Measurements from ENCODE around the gene ZNF160. TPM values are rescaled to one million over a fixed set of nuclear protein-coding genes. Genes with fewer than 3 reads are reported as not detected.
"Not testable (repeated sequence)": the region's sequence is repeated elsewhere in the genome, so short reads cannot be mapped to it uniquely, and the experiment has no call there.

ZNF160 gene
- total RNA-seq, 1 donor from 2014 or later, result 30.2 TPM

DNA sequence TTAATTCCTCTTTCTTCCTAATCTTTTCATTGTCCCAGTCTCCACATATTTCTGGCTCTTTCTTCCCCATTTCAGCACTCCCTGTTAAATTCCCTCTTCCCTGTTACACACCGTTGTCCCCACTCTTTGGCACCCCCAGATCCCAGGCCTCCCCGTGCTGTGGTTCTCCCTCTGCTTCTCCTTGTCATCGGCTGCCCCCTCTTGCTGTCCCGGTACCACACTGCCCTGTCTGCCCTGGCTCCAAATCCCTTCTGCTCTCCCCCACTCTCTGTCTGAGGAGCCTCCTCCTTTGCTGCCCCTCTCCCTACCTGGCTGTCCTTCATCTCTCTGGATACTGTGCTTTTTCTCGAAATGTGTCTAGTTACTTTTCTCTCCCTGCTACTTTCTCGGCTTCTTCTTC lies 28.5 kb upstream of the ZNF160 start:
- H3K9ac ChIP-seq (ENCODE audit: low read length), result peak overlapping the region; percentile 46
- H3K9me3 Mint-ChIP-seq (ENCODE audit: unreplicated experiment), result peaks cover 8% of the 10 kb centered on the region
- peak overlapping the region; percentile 83 for H3K4me2 ChIP-seq (ENCODE audit: low read length)
- no peak overlapping the region for H3K27ac Mint-ChIP-seq (ENCODE audit: unreplicated experiment)
- H3K27ac ChIP-seq (ENCODE audit: low read depth, low read length), result no peak overlapping the region
- no peaks in the 10 kb centered on the region for H3K36me3 ChIP-seq (ENCODE audit: insufficient read depth, low read length)
- H3K27me3 ChIP-seq (ENCODE audit: insufficient read depth, low read length), result no peaks in the 10 kb centered on the region
- H3K36me3 Mint-ChIP-seq (ENCODE audit: low read depth, unreplicated experiment), result peaks cover 8% of the 10 kb centered on the region
- DNase-seq (ENCODE audit: low read depth) (no peak), FAIRE-seq (no peak)
- no peaks in the 10 kb centered on the region for H3K4me1 ChIP-seq (ENCODE audit: insufficient read depth, low read length)
- TF ChIP-seq EZH2 (IDR thresholded peaks at IDR 0.05; ENCODE audit: insufficient read depth, low read length), result no peak
- TF ChIP-seq, protein P1, sequence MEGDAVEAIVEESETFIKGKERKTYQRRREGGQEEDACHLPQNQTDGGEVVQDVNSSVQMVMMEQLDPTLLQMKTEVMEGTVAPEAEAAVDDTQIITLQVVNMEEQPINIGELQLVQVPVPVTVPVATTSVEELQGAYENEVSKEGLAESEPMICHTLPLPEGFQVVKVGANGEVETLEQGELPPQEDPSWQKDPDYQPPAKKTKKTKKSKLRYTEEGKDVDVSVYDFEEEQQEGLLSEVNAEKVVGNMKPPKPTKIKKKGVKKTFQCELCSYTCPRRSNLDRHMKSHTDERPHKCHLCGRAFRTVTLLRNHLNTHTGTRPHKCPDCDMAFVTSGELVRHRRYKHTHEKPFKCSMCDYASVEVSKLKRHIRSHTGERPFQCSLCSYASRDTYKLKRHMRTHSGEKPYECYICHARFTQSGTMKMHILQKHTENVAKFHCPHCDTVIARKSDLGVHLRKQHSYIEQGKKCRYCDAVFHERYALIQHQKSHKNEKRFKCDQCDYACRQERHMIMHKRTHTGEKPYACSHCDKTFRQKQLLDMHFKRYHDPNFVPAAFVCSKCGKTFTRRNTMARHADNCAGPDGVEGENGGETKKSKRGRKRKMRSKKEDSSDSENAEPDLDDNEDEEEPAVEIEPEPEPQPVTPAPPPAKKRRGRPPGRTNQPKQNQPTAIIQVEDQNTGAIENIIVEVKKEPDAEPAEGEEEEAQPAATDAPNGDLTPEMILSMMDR (IDR thresholded peaks at IDR 0.05; ENCODE audit: insufficient read depth, low read depth, low read length), result no peak
- H3K9me3 ChIP-seq (ENCODE audit: insufficient read depth, low read depth, low read length), result no peaks in the 10 kb centered on the region
- peaks cover 9% of the 10 kb centered on the region for H3K4me1 Mint-ChIP-seq (ENCODE audit: low read depth, unreplicated experiment)
- H3K4me3 Mint-ChIP-seq (ENCODE audit: unreplicated experiment), result peak overlapping the region; percentile 90
- H2AFZ ChIP-seq (ENCODE audit: low read depth, low read length), result peak overlapping the region; percentile 79
- H3K27me3 Mint-ChIP-seq (ENCODE audit: low read depth, unreplicated experiment), result no peaks in the 10 kb centered on the region
- H4K20me1 ChIP-seq (ENCODE audit: insufficient read depth, low read length), result no peaks in the 10 kb centered on the region
- H3K4me3 ChIP-seq (ENCODE audit: insufficient read depth, low read depth, low read length), result peak overlapping the region; percentile 58
- no peaks in the 10 kb centered on the region for H3K79me2 ChIP-seq (ENCODE audit: insufficient read depth, low read length)

GRCh38 chr19:53131085-53131590 lies 27.9 kb upstream of the ZNF160 start:
- H3K79me2 ChIP-seq (ENCODE audit: insufficient read depth, low read length), result no peaks in the 10 kb centered on the region
- H3K4me1 Mint-ChIP-seq (ENCODE audit: low read depth, unreplicated experiment), result peaks cover 9% of the 10 kb centered on the region
- no peak overlapping the region for H3K4me3 ChIP-seq (ENCODE audit: insufficient read depth, low read depth, low read length)
- no peak overlapping the region for H3K9ac ChIP-seq (ENCODE audit: low read length)
- H3K9me3 ChIP-seq (ENCODE audit: insufficient read depth, low read depth, low read length), result no peaks in the 10 kb centered on the region
- no peak for FAIRE-seq
- H3K36me3 Mint-ChIP-seq (ENCODE audit: low read depth, unreplicated experiment), result peaks cover 7% of the 10 kb centered on the region
- no peak for DNase-seq (ENCODE audit: low read depth)
- H3K27me3 ChIP-seq (ENCODE audit: insufficient read depth, low read length), result no peaks in the 10 kb centered on the region
- peaks cover 8% of the 10 kb centered on the region for H3K9me3 Mint-ChIP-seq (ENCODE audit: unreplicated experiment)
- peak overlapping the region; percentile 90 for H3K4me3 Mint-ChIP-seq (ENCODE audit: unreplicated experiment)
- no peak overlapping the region for H3K27ac Mint-ChIP-seq (ENCODE audit: unreplicated experiment)
- no peaks in the 10 kb centered on the region for H4K20me1 ChIP-seq (ENCODE audit: insufficient read depth, low read length)
- no peak overlapping the region for H3K4me2 ChIP-seq (ENCODE audit: low read length)
- H3K27ac ChIP-seq (ENCODE audit: low read depth, low read length), result no peak overlapping the region
- no peak overlapping the region for H2AFZ ChIP-seq (ENCODE audit: low read depth, low read length)
- no peaks in the 10 kb centered on the region for H3K36me3 ChIP-seq (ENCODE audit: insufficient read depth, low read length)
- H3K4me1 ChIP-seq (ENCODE audit: insufficient read depth, low read length), result no peaks in the 10 kb centered on the region
- no peaks in the 10 kb centered on the region for H3K27me3 Mint-ChIP-seq (ENCODE audit: low read depth, unreplicated experiment)
- no peak for TF ChIP-seq EZH2 (IDR thresholded peaks at IDR 0.05; ENCODE audit: insufficient read depth, low read length)
- TF ChIP-seq, protein P1 (IDR thresholded peaks at IDR 0.05; ENCODE audit: insufficient read depth, low read depth, low read length), result no peak

DNA sequence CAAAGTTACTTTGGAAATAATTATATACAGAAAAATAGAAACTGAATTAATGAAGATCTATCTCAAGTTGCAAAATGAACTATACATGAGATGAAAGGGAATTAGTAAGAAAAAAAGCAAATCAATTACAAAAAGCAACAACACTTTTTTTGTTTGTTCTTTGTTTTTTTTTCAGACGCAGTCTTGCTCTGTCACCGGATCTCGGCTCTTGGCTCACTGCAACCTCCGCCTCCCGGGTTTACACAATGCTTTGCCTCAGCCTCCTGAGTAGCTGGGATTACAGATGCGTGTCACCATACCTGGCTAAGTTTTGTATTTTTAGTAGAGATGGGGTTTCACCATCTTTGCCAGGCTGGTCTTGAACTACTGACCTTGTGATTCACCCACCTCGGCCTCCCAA lies 27.3 kb upstream of the ZNF160 start:
- Mint-ChIP-seq H3K36me3 (ENCODE audit: low read depth, unreplicated experiment) (peaks cover 10% of the 10 kb centered on the region), H3K4me3 (ENCODE audit: unreplicated experiment) (no peak overlapping the region), H3K4me1 (ENCODE audit: low read depth, unreplicated experiment) (peaks cover 9% of the 10 kb centered on the region), H3K27me3 (ENCODE audit: low read depth, unreplicated experiment) (no peaks in the 10 kb centered on the region), H3K9me3 (ENCODE audit: unreplicated experiment) (peaks cover 8% of the 10 kb centered on the region), H3K27ac (ENCODE audit: unreplicated experiment) (no peak overlapping the region)
- no peak for TF ChIP-seq EZH2 (IDR thresholded peaks at IDR 0.05; ENCODE audit: insufficient read depth, low read length)
- no peaks in the 10 kb centered on the region for H3K79me2 ChIP-seq (ENCODE audit: insufficient read depth, low read length)
- no peaks in the 10 kb centered on the region for H3K4me1 ChIP-seq (ENCODE audit: insufficient read depth, low read length)
- H2AFZ ChIP-seq (ENCODE audit: low read depth, low read length), result no peak overlapping the region
- H3K36me3 ChIP-seq (ENCODE audit: insufficient read depth, low read length), result no peaks in the 10 kb centered on the region
- no peaks in the 10 kb centered on the region for H3K27me3 ChIP-seq (ENCODE audit: insufficient read depth, low read length)
- no peak overlapping the region for H3K4me2 ChIP-seq (ENCODE audit: low read length)
- DNase-seq (ENCODE audit: low read depth), result no peak
- no peak overlapping the region for H3K9ac ChIP-seq (ENCODE audit: low read length)
- no peak overlapping the region for H3K27ac ChIP-seq (ENCODE audit: low read depth, low read length)
- H3K9me3 ChIP-seq (ENCODE audit: insufficient read depth, low read depth, low read length), result no peaks in the 10 kb centered on the region
- H3K4me3 ChIP-seq (ENCODE audit: insufficient read depth, low read depth, low read length), result no peak overlapping the region
- FAIRE-seq, result no peak
- no peaks in the 10 kb centered on the region for H4K20me1 ChIP-seq (ENCODE audit: insufficient read depth, low read length)

GRCh38 chr19:53126733-53127526 lies 23.7 kb upstream of the ZNF160 start:
- not testable (repeated sequence) for H2AFZ ChIP-seq (ENCODE audit: low read depth, low read length); H3K27me3 ChIP-seq (ENCODE audit: insufficient read depth, low read length); H3K27ac ChIP-seq (ENCODE audit: low read depth, low read length); H3K79me2 ChIP-seq (ENCODE audit: insufficient read depth, low read length); H3K9ac ChIP-seq (ENCODE audit: low read length); H4K20me1 ChIP-seq (ENCODE audit: insufficient read depth, low read length); H3K4me3 Mint-ChIP-seq (ENCODE audit: unreplicated experiment); H3K4me3 ChIP-seq (ENCODE audit: insufficient read depth, low read depth, low read length); H3K4me1 Mint-ChIP-seq (ENCODE audit: low read depth, unreplicated experiment); H3K27ac Mint-ChIP-seq (ENCODE audit: unreplicated experiment); FAIRE-seq; H3K4me2 ChIP-seq (ENCODE audit: low read length); H3K27me3 Mint-ChIP-seq (ENCODE audit: low read depth, unreplicated experiment); H3K36me3 ChIP-seq (ENCODE audit: insufficient read depth, low read length); H3K4me1 ChIP-seq (ENCODE audit: insufficient read depth, low read length); H3K9me3 ChIP-seq (ENCODE audit: insufficient read depth, low read depth, low read length); H3K9me3 Mint-ChIP-seq (ENCODE audit: unreplicated experiment); DNase-seq (ENCODE audit: low read depth)
- peaks cover 25% of the 10 kb centered on the region for H3K36me3 Mint-ChIP-seq (ENCODE audit: low read depth, unreplicated experiment)

Data from astrocyte (in vitro differentiated cells and primary cell).